ENCODE measurements around the gene ALDH16A1. TPM values are rescaled to one million over a fixed set of nuclear protein-coding genes. Genes with fewer than 3 reads are reported as not detected.
A peak's percentile ranks its signal among the peaks of the same experiment; 100 is the strongest.

The ALDH16A1 gene
- total and polyA plus RNA-seq, 10 of the 15 experiments (the other 5 are each of a cell fraction or from before 2014, with no cell fraction given): 1.7 to 49.3 (median 18.1) TPM

- TF ChIP-seq CUX1 (IDR thresholded peaks at IDR 0.05; ENCODE audit: insufficient replicate concordance, low read depth, low read length): no peak
- no peak for TF ChIP-seq ZZZ3 (IDR thresholded peaks at IDR 0.05; ENCODE audit: control insufficient read depth, insufficient read length, low read depth)
- TF ChIP-seq ZNF687 (IDR thresholded peaks at IDR 0.05): peak; percentile 69
- no peak for TF ChIP-seq SREBF2 (IDR thresholded peaks at IDR 0.05; ENCODE audit: low read length)
- peak; percentile 70; the same call in 1 of the 2 replicates for TF ChIP-seq IKZF1 (conservative IDR thresholded peaks at IDR 0.05)
- TF ChIP-seq, protein P1, sequence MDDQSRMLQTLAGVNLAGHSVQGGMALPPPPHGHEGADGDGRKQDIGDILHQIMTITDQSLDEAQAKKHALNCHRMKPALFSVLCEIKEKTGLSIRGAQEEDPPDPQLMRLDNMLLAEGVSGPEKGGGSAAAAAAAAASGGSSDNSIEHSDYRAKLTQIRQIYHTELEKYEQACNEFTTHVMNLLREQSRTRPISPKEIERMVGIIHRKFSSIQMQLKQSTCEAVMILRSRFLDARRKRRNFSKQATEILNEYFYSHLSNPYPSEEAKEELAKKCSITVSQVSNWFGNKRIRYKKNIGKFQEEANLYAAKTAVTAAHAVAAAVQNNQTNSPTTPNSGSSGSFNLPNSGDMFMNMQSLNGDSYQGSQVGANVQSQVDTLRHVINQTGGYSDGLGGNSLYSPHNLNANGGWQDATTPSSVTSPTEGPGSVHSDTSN (IDR thresholded peaks at IDR 0.05; ENCODE audit: insufficient replicate concordance, low read depth, low read length): no peak
- TF ChIP-seq SUZ12 (IDR thresholded peaks at IDR 0.05; ENCODE audit: unreplicated experiment): no peak
- TF ChIP-seq EED (IDR thresholded peaks at IDR 0.05; ENCODE audit: low read depth): no peak
- no peak for TF ChIP-seq EZH2 (IDR thresholded peaks at IDR 0.05; ENCODE audit: borderline replicate concordance, control insufficient read depth, low read depth, low read length)
- peak; percentile 72; the same call in 1 of the 2 replicates for TF ChIP-seq BACH1 (IDR thresholded peaks at IDR 0.05; ENCODE audit: borderline replicate concordance)
- TF ChIP-seq, protein P2, sequence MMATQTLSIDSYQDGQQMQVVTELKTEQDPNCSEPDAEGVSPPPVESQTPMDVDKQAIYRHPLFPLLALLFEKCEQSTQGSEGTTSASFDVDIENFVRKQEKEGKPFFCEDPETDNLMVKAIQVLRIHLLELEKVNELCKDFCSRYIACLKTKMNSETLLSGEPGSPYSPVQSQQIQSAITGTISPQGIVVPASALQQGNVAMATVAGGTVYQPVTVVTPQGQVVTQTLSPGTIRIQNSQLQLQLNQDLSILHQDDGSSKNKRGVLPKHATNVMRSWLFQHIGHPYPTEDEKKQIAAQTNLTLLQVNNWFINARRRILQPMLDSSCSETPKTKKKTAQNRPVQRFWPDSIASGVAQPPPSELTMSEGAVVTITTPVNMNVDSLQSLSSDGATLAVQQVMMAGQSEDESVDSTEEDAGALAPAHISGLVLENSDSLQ (IDR thresholded peaks at IDR 0.05): peak; percentile 76
- TF ChIP-seq CBFB (IDR thresholded peaks at IDR 0.05; ENCODE audit: low read depth): no peak; the same call in 1 of the 2 replicates
- no peak for TF ChIP-seq TCF7 (IDR thresholded peaks at IDR 0.05; ENCODE audit: borderline replicate concordance)
- TF ChIP-seq STAT1 (conservative IDR thresholded peaks at IDR 0.05): no peak
- TF ChIP-seq HDGF (IDR thresholded peaks at IDR 0.05): no peak; the same call in 1 of the 2 replicates
- no peak for TF ChIP-seq ZNF274 (IDR thresholded peaks at IDR 0.05; ENCODE audit: insufficient read depth, insufficient read length)
- no peak for TF ChIP-seq HDAC2 (IDR thresholded peaks at IDR 0.05)
- TF ChIP-seq CBX3 (IDR thresholded peaks at IDR 0.05; ENCODE audit: borderline replicate concordance, low read depth): no peak
These were observed at the start of gene ALDH16A1 (continued) for GRCh38 chr19:49453013-49453756.

Measured in GM12878 (cell line).